ENCODE results near the gene TPST1.

DNA sequence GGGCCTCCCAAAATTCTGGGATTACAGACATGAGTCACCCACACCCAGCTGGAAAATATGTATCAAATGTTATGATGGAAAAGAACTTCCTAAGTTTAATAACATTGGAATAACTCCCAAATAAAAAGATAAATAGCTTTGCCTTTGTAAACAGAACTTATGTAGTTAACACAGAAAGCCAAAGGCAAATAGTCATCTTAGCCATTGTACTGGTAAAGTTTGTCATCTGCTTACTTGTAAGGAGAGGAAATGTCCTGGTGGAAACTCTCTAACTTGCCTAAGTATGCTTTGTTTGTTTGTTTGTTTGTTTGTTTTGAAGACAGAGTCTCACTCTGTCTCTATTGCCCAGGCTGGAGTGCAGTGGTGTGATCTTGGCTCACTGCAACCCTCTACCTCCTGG lies 23.8 kb upstream of the TPST1 start:
- TF ChIP-seq POLR2AphosphoS5 (IDR thresholded peaks at IDR 0.05; ENCODE audit: low read depth, low read length) (no peak), GATA2 (CRISPR knock-in tag; IDR thresholded peaks at IDR 0.05) (no peak), CTCF (IDR thresholded peaks at IDR 0.05) (no peak), TAF1 (IDR thresholded peaks at IDR 0.05; ENCODE audit: borderline replicate concordance, low read depth, low read length) (no peak), FOXM1 (IDR thresholded peaks at IDR 0.05; ENCODE audit: low read depth) (no peak), USF1 (IDR thresholded peaks at IDR 0.05; ENCODE audit: borderline replicate concordance, low read depth) (no peak), EP300 (IDR thresholded peaks at IDR 0.05; ENCODE audit: borderline replicate concordance in 1 of 2, low read depth in 1 of 2, low read length in 1 of 2) (no peak), MEF2A (IDR thresholded peaks at IDR 0.05; ENCODE audit: borderline replicate concordance, low read depth) (no peak), YY1 (IDR thresholded peaks at IDR 0.05; ENCODE audit: low read depth) (no peak), MXI1 (IDR thresholded peaks at IDR 0.05; ENCODE audit: low read depth, low read length) (no peak), RAD21 (IDR thresholded peaks at IDR 0.05; ENCODE audit: low read length) (no peak), SIN3A (IDR thresholded peaks at IDR 0.05; ENCODE audit: borderline replicate concordance, low read depth, low read length) (no peak), EZH2phosphoT487 (IDR thresholded peaks at IDR 0.05; ENCODE audit: borderline replicate concordance, low read depth) (no peak)
- TF ChIP-seq, protein P1, sequence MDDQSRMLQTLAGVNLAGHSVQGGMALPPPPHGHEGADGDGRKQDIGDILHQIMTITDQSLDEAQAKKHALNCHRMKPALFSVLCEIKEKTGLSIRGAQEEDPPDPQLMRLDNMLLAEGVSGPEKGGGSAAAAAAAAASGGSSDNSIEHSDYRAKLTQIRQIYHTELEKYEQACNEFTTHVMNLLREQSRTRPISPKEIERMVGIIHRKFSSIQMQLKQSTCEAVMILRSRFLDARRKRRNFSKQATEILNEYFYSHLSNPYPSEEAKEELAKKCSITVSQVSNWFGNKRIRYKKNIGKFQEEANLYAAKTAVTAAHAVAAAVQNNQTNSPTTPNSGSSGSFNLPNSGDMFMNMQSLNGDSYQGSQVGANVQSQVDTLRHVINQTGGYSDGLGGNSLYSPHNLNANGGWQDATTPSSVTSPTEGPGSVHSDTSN (IDR thresholded peaks at IDR 0.05): no peak

All from SK-N-SH (cell line).